ENCODE data around the gene PPP2R3A.

PPP2R3A gene

GRCh38 chr3:136197159-136197793, 231.7 kb downstream of the PPP2R3A start:
- no peak for DNase-seq

Data from suppressor macrophage (primary cell).